NK-92 (cell line): ENCODE data around the gene FAM53B.
"Not testable (repeated sequence)": the region's sequence is repeated elsewhere in the genome, so short reads cannot be mapped to it uniquely, and the experiment has no call there.

Experiments used
- DNase-seq: peaks from one replicate; lab custom pipeline; 2025; ENCODE audit not compliant: unreplicated experiment; lab: John Stamatoyannopoulos, UW

FAM53B gene

GRCh38 chr10:124600051-124600880, 143.9 kb downstream of the FAM53B start:
- DNase-seq = no peak

DNA sequence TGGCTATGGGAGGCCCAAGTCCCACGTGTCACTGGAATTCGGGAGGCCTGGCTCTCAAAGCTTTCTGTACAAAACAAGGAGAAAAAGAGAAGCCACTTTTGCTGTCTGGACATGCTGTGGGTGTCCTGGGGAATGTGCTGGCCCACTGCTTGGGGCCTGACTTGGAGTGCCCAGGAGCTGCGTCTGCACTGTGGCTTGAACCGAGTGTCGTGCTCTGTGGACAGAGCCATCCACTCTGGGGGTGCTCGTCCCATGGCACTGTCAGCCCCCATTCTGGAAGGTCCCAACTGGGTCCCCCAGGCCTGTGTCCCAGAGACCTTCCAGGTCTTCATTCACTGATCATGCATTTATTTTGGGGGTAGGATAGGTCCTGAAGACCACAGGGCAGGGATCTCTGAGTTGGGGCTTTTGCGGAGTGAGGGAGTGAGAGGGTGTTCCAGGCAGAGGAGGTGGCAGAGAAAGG, 144.6 kb downstream of the FAM53B start:
- DNase-seq = no peak

GRCh38 chr10:124598773-124599587, 145.2 kb downstream of the FAM53B start:
- DNase-seq = no peak

- DNase-seq = no peak
These were observed 146.0 kb downstream of the FAM53B start for GRCh38 chr10:124598196-124598595.

- DNase-seq = no peak
These were observed 146.4 kb downstream of the FAM53B start for GRCh38 chr10:124597846-124598165.

DNA sequence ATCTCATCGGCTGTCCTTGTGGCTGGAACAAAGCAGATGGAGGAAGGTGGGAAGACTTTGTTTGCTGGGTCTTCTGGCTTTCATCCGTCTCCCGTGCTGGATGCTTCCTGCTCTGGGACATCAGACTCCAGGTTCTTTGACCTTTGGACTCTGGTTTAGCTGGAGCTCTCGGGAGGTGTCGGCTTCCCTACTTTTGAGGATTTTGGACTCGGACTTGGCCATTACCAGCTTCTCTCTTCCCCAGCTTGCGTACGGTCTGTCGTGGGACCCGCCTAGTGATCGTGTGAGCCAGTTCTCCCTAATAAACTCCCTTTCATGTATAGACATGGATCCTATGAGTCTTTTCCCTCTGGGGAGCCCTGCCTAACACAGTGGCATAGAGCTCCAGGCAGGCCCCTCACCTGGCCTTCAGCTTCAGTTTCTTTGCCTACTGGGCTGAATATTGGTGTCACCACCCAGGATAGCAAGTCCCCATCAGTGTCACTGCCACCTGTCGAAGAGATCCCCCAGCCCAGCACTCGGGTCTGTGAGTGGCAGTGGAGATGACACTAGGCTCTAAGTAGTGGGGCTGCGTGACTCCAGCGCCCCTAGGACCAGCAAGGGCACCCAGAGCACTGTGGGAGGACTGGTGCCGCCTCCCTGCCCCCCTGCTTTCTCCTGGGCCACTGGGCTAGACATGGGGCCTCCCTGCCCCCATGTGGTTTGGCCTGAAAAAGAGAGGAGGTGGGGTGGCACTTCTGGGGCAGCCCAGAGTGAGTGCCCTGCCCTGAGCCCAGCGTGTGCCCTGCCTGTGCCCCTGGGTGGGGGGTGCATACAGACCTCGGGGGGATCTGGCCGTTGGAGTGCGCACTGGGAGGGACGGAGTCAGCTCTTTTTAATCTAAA, 147.0 kb downstream of the FAM53B start:
- no peak for DNase-seq

- DNase-seq = no peak
These were observed 147.9 kb downstream of the FAM53B start for GRCh38 chr10:124596116-124596785.

DNA sequence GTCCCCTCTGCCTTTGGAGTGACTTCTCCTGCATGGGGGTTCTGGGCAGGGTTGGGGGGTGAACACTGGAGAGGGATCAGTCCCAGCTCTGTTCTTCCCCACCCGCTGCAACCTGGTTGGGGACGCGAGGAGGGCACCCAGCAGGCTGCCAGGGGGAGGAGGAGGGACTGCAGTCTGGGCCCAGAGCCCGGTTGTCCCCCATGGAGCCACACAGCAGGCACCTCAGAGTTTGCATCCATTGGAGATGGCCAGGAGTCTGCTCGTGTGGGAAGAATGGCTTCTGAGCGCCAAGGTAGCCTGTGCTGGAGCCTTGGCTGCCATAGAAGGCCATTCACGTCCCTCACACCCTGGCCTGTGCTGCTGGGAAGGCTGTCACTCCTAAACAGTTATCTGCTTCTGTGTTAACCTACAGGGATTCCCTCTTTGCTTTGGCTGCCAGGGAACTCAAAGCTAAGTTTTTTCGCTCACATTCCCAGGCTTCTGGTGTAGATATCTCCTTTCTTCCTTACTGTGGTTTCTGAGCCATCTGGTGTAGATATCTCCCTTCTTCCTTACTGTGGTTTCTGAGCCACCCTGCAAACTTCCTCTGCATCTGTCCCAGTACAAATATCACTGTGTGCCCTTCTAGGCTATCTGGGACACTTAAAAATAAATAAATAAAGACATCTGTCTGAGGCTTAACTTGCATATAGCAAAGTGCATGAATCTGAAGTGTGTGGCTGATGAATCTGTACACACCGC, 148.9 kb downstream of the FAM53B start:
- no peak for DNase-seq

GRCh38 chr10:124594240-124594639, 149.9 kb downstream of the FAM53B start:
- DNase-seq = no peak

GRCh38 chr10:124593431-124593985, 150.7 kb downstream of the FAM53B start:
- no peak for DNase-seq

GRCh38 chr10:124592736-124593430, 151.3 kb downstream of the FAM53B start:
- no peak for DNase-seq

DNA sequence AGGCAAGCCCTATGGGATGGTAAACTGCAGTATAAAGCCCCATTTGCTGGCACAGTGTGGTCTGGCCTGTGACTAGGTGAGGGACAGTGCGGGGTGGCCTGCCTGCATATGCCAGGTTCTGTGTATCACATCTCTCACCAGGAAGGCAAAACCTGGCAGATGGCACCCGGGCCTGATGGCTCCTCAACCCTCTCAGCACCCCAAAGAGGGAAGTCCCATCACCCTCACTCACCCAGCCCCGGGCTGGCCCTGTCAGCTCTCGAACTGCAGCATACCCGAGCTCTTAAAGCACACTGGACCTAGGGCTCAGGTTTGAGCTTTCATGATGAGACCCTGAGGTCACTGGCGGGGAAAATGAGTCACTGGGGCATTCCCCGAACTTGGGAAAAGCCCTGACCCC, 152.1 kb downstream of the FAM53B start:
- DNase-seq = no peak

DNA sequence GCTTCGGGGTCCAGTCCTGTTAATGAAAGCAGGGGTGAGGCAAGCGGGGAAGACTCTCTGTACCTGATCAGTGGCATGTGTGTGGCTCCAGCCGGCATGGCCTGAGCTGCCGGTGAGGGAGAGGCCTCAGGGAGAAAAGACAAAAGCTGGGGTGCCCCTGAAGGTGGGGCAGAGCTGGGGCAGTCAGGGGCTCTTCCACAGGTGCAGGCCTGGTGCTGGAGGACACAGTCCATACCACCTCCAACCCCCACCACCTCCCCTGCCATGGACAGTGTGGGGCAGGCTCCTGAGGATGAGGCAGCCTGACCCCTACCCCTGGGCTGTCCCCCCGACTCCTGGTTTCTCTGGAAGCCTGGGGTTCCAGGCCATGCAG, 153.1 kb downstream of the FAM53B start:
- no peak for DNase-seq

DNA sequence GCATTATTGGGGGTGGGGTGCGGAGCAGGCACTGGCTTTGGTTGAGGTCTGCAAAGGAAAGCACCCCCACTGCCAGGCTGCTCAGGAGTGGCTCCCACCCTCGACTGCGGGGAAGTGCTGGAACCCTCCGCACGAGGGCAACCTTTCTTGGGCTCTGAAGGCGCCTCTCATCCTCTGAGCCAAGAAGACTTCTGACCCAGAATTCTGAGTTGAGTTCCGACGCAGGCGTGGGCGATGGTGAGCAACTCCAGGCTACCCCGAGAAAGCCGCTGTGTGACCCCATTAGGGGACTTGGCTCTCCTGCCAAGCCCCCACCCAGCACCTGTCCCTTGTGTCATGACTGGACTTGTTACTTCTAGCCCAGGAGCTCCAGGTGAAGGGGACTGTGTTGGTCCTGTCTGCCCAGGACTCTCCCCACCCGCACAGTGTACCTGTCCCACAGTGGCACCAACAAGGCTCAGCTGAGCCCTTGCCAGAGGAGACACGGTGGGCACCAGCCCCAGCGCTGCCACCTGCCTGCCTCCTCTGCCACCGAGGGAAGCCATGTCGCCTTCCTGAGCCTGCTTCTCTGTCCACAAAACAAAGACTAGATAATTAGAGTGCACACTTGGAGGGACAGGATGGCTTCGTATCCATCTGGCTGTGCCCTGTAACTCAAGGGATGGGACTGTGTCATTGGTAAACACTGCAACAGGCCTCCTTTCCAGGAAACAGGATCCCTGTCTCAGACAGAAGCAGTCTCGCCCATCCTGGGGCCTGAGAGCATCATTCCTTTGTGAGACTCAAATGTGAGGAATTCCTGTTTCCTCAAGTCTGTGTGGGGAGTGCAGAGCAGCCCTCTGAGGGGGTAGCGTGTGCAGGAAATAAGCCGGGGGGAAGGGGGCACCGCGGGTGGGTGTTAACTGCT, 153.7 kb downstream of the FAM53B start:
- DNase-seq = no peak

GRCh38 chr10:124589491-124590041, 154.6 kb downstream of the FAM53B start:
- DNase-seq = no peak

DNA sequence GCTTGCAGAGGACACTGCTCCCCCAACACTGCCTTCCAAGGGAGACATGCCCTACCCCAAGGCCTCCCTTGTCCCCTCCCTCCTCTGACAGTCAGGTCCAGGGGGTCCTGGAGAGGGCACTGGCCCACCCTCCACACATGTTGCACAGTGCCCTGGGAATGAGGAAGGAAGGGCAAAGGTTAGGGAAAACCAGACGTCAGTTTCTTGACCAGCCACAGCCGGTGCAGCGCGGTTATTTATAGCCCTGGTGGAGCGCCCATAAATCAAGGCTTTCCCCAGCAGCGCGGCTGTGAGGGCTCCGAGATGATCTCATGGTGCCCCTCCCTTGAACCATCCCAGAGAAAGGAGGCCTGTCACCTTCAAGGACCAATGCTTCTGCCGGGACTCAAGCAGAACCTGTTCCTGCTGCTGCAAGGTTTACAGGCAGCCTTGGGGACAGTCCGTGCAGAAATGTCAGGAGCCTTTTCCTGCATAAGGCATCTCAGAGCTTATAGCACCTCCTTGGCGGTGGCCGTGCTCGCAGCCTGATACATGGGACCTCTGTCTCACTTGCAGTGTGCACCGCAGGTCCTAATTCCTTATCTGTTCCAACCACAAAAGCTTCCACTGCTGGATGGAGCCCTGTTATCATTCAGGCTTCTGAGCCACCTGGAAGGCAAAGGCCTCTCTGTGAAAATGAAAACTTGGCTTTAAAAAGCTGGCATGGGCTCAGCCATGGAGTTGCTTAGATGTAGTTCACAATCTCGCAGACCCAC, 155.3 kb downstream of the FAM53B start:
- no peak for DNase-seq

DNA sequence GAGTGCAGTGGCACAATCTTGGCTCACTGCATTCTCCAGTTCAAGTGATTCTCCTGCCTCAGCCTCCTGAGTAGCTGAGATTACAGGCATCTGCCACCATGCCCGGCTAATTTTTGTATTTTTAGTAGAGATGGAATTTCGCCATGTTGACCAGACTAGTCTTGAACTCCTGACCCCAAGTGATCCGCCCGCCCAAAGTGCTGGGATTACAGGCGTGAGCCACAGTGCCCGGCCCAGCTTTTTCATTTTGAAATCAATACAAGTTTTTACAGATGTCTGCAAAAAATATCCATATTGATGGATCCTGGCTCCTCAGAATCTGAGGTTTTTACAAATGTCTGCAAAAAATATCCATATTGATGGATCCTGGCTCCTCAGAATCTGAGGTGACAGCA, 155.8 kb downstream of the FAM53B start:
- DNase-seq = not testable (repeated sequence)
